Neuronal stem cell (in vitro differentiated cells): ENCODE measurements around the gene MEOX2.

Experiments used
- DNase-seq: peaks from one replicate; pipeline ENCODE4 v3.0.0-alpha.2; 2013; ENCODE audit warnings: low spot score
- H2AFZ ChIP-seq: one replicate; pipeline ENCODE4 v1.6.1; 2013; ENCODE audit warnings: mild to moderate bottlenecking, low read length, inconsistent platforms
- H2AK5ac ChIP-seq: 2 replicates; pipeline ENCODE4 v1.6.1; 2013; ENCODE audit warnings: low read depth, mild to moderate bottlenecking, inconsistent platforms, low read length, moderate library complexity, mixed read lengths
- H2BK120ac ChIP-seq: 2 replicates; pipeline ENCODE4 v1.6.1; 2013; ENCODE audit warnings: low read depth, mild to moderate bottlenecking, inconsistent platforms, low read length, moderate library complexity, mixed read lengths
- H2BK12ac ChIP-seq: one replicate; pipeline ENCODE4 v1.6.1; 2013; ENCODE audit warnings: low read length, inconsistent platforms
- H2BK15ac ChIP-seq: 2 replicates; pipeline ENCODE4 v1.6.1; 2013; ENCODE audit warnings: mild to moderate bottlenecking, low read length, inconsistent platforms, mixed read lengths
- H2BK5ac ChIP-seq: one replicate; pipeline ENCODE4 v1.6.1; 2013; ENCODE audit warnings: inconsistent platforms, mild to moderate bottlenecking, low read length, moderate library complexity
- H3K14ac ChIP-seq: one replicate; pipeline ENCODE4 v1.6.1; 2013; ENCODE audit warnings: low read length, inconsistent platforms
- H3K18ac ChIP-seq: 2 replicates; pipeline ENCODE4 v1.6.1; 2013; ENCODE audit warnings: low read length, inconsistent platforms
- H3K23ac ChIP-seq: 2 replicates; pipeline ENCODE4 v1.6.1; 2013; ENCODE audit warnings: low read depth, mild to moderate bottlenecking, mixed read lengths, low read length, inconsistent platforms; ENCODE audit not compliant: poor library complexity
- H3K27ac ChIP-seq: replicated peaks from 3 replicates; pipeline ENCODE4 v1.5.1; 2013; ENCODE audit warnings: low read length, inconsistent platforms
- H3K27me3 ChIP-seq, 3 experiments: 2 replicates each; pipeline ENCODE4 v1.6.1; 2013; ENCODE audit warnings: low read length in 3 of 3, mild to moderate bottlenecking in 2 of 3, inconsistent platforms in 1 of 3, low read depth in 1 of 3, mixed read lengths in 1 of 3, moderate library complexity in 1 of 3; ENCODE audit not compliant: control insufficient read depth in 3 of 3, insufficient read depth in 3 of 3
- H3K36me3 ChIP-seq, 2 donors: replicated peaks in 1 of 2; 2 replicates each; pipeline ENCODE4 v1.6.1; 2013; ENCODE audit warnings: low read length in 2 of 2; ENCODE audit not compliant: control insufficient read depth in 2 of 2, insufficient read depth in 2 of 2
- H3K4ac ChIP-seq: 2 replicates; pipeline ENCODE4 v1.6.1; 2013; ENCODE audit warnings: inconsistent platforms, mild to moderate bottlenecking, low read length, moderate library complexity
- H3K4me1 ChIP-seq, 2 donors: 1 replicate in 1 of 2; 2 replicates in 1 of 2; pipeline ENCODE4 v1.6.1; 2013; ENCODE audit warnings: low read length in 2 of 2, low read depth in 1 of 2; ENCODE audit not compliant: control insufficient read depth in 2 of 2, insufficient read depth in 1 of 2
- H3K4me2 ChIP-seq: one replicate; pipeline ENCODE4 v1.6.1; 2013; ENCODE audit warnings: mild to moderate bottlenecking, low read length, inconsistent platforms; ENCODE audit not compliant: insufficient read depth, poor library complexity, severe bottlenecking
- H3K4me3 ChIP-seq, 2 donors: 2 replicates each; pipeline ENCODE4 v1.5.1; 2013; ENCODE audit warnings: low read length in 2 of 2, mild to moderate bottlenecking in 2 of 2, inconsistent platforms in 1 of 2, moderate library complexity in 1 of 2
- H3K79me1 ChIP-seq: one replicate; pipeline ENCODE4 v1.6.1; 2013; ENCODE audit warnings: low read depth, mild to moderate bottlenecking, inconsistent platforms, low read length, moderate library complexity
- H3K9ac ChIP-seq: one replicate; pipeline ENCODE4 v1.6.1; 2013; ENCODE audit warnings: mild to moderate bottlenecking, low read depth, low read length, inconsistent platforms; ENCODE audit not compliant: poor library complexity
- H3K9me3 ChIP-seq, 2 donors: replicated peaks in 1 of 2; 2 replicates each; pipeline versions ENCODE3 to v1.6.1; 2013; ENCODE audit warnings: low read length in 2 of 2, mild to moderate bottlenecking in 2 of 2, inconsistent platforms in 1 of 2, low read depth in 1 of 2, mixed read lengths in 1 of 2, moderate library complexity in 1 of 2; ENCODE audit not compliant: control insufficient read depth in 2 of 2, insufficient read depth in 1 of 2
- H4K8ac ChIP-seq: one replicate; pipeline ENCODE4 v1.6.1; 2013; ENCODE audit warnings: low read depth, mild to moderate bottlenecking, inconsistent platforms, low read length, moderate library complexity
- H4K91ac ChIP-seq: one replicate; pipeline ENCODE4 v1.6.1; 2013; ENCODE audit warnings: low read length, low read depth, mild to moderate bottlenecking, inconsistent platforms; ENCODE audit not compliant: poor library complexity
- WGBS, 2 donors: extraction: QIAGEN DNeasy Blood & Tissue Kit; methylation state at CpG; one replicate each; pipeline ENCODE4 v1.1.7; 2013; ENCODE audit warnings: missing lambda C conversion rate in 2 of 2, mixed read lengths in 1 of 2; ENCODE audit not compliant: insufficient read length in 2 of 2, insufficient replicate concordance in 1 of 2; ENCODE audit errors: extremely low coverage in 2 of 2; 5-methylcytosine and 5-hydroxymethylcytosine counted together

The MEOX2 gene

DNA sequence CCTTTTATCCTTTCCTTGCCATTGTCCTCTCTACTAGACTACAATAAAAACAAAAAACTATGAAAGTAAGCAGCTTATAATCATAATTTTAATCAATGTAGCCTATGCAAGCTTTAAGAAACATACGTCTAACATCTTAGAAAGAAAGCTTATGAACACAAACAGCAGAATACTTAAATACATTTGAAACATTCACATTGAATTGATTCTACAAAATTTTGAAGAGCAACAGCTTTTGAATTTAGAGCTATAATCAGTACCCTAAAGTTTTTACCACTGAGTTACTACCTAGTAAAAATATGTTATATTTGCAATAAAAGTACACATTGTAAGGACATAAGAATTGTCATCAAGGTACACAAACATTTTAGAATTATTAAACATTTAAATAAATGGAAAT, 7.2 kb downstream of the MEOX2 start:
- Histone ChIP-seq H3K79me1 (no peaks in the 10 kb centered on the region), H3K27me3 (peaks cover 0 to 4% (median 2%) of the 10 kb centered on the region in 3 experiments), H3K4ac (no peak overlapping the region), H2BK5ac (no peak overlapping the region), H4K8ac (no peak overlapping the region), H3K9ac (no peak overlapping the region), H3K4me1 (no peaks in the 10 kb centered on the region), H3K4me2 (no peak overlapping the region), H3K14ac (no peak overlapping the region), H2BK120ac (no peak overlapping the region), H2AFZ (no peak overlapping the region), H3K18ac (no peak overlapping the region), H3K27ac (no peak overlapping the region), H3K4me3 (no peak overlapping the region), H4K91ac (no peak overlapping the region), H3K9me3 (no peaks in the 10 kb centered on the region), H2AK5ac (no peak overlapping the region), H2BK15ac (no peak overlapping the region), H2BK12ac (no peak overlapping the region), H3K36me3 (no peaks in the 10 kb centered on the region), H3K23ac (no peak overlapping the region)
- no CpG with 5 or more reads among the region's 1 CpG for WGBS, 2 donors
- DNase-seq, result no peak

DNA sequence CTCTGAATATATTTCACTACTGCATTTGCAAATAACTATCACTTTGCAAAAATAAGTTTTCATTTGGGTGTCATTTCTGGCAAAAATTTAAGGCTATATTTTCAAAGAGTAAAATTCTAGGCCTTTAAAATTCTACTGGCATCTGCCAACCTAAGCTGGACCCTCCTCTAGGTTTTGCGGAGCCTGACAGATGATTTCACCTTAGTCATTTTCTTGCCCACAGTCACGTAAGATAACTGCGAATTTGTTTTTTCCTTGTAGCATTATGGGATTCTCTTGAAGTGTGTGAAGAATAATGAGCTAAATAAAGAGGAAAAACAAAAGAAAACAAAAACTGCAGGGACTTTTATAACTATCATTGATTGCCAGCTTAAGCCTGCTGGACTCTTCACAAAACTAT, 7.8 kb downstream of the MEOX2 start:
- Histone ChIP-seq H4K91ac (no peak overlapping the region), H3K27ac (no peak overlapping the region), H3K4me2 (no peak overlapping the region), H2BK5ac (no peak overlapping the region), H3K9me3 (no peaks in the 10 kb centered on the region), H3K4me3 (no peak overlapping the region), H2BK120ac (no peak overlapping the region), H3K27me3 (no peaks in the 10 kb centered on the region), H2BK12ac (no peak overlapping the region), H4K8ac (no peak overlapping the region), H2AK5ac (no peak overlapping the region), H3K23ac (no peak overlapping the region), H3K79me1 (no peaks in the 10 kb centered on the region), H3K14ac (no peak overlapping the region), H3K4ac (no peak overlapping the region), H3K4me1 (no peaks in the 10 kb centered on the region), H3K36me3 (no peaks in the 10 kb centered on the region), H2AFZ (no peak overlapping the region), H2BK15ac (no peak overlapping the region), H3K9ac (no peak overlapping the region), H3K18ac (no peak overlapping the region)
- WGBS, 2 donors, result no CpG with 5 or more reads among the region's 3 CpGs
- no peak for DNase-seq

DNA sequence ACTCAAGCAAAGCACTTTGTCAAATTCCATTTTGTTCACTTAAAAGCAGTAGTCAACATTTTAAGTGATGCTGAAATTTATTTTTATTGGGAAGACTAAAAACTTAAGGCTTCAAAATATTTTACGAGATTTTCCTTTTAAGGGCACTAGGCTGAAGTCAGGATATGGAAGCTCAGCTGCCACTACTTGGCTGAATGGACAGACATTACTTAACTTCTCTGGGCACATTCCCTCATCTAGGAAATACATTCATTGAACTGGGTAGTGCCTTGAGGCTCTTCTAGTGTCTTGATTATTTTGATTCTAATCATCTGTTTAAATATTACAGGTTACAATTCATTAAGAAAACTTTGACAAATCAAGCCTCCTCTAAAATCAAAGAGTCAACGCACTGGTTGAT, 11.1 kb downstream of the MEOX2 start:
- Histone ChIP-seq H3K23ac (no peak overlapping the region), H3K4me2 (no peak overlapping the region), H2AFZ (no peak overlapping the region), H2BK5ac (no peak overlapping the region), H2BK12ac (no peak overlapping the region), H3K27me3 (no peaks in the 10 kb centered on the region), H3K9me3 (no peaks in the 10 kb centered on the region), H3K79me1 (no peaks in the 10 kb centered on the region), H3K4me1 (no peaks in the 10 kb centered on the region), H3K18ac (no peak overlapping the region), H3K4me3 (no peak overlapping the region), H3K27ac (no peak overlapping the region), H3K9ac (no peak overlapping the region), H2BK15ac (no peak overlapping the region), H4K91ac (no peak overlapping the region), H2BK120ac (no peak overlapping the region), H4K8ac (no peak overlapping the region), H2AK5ac (no peak overlapping the region), H3K36me3 (no peaks in the 10 kb centered on the region), H3K14ac (no peak overlapping the region), H3K4ac (no peak overlapping the region)
- no peak for DNase-seq
- WGBS, 2 donors, result no CpG with 5 or more reads among the region's 2 CpGs

DNA sequence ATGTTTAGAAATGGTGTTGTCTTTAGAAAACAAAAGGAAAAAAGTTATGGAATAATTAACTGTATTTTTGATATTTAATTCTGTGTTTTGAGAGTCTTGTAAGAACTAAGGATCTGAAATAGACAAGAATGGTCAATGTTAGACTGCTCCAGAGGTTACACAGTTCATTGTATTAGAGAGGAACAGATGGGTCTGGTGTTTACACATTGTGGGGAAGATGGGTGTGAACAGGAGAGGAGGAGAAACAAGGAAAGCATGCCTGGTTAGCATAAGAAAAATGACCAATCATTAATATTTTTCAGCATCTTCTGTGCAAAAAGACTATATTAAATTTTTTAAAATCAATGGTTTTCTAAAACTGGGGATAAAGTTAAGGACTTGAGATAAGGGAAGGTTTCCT, 11.9 kb downstream of the MEOX2 start:
- Histone ChIP-seq H3K23ac (no peak overlapping the region), H3K14ac (no peak overlapping the region), H3K79me1 (no peaks in the 10 kb centered on the region), H4K91ac (no peak overlapping the region), H2BK5ac (no peak overlapping the region), H3K18ac (no peak overlapping the region), H2BK15ac (no peak overlapping the region), H2BK120ac (no peak overlapping the region), H3K27ac (no peak overlapping the region), H3K9me3 (no peaks in the 10 kb centered on the region), H3K4me3 (no peak overlapping the region), H3K9ac (no peak overlapping the region), H3K27me3 (no peaks in the 10 kb centered on the region), H3K4me1 (no peaks in the 10 kb centered on the region), H3K4ac (no peak overlapping the region), H2BK12ac (no peak overlapping the region), H4K8ac (no peak overlapping the region), H3K36me3 (no peaks in the 10 kb centered on the region), H2AK5ac (no peak overlapping the region), H2AFZ (no peak overlapping the region), H3K4me2 (no peak overlapping the region)
- no peak for DNase-seq
